ENCODE measurements around the gene LRRN4CL.

DNA sequence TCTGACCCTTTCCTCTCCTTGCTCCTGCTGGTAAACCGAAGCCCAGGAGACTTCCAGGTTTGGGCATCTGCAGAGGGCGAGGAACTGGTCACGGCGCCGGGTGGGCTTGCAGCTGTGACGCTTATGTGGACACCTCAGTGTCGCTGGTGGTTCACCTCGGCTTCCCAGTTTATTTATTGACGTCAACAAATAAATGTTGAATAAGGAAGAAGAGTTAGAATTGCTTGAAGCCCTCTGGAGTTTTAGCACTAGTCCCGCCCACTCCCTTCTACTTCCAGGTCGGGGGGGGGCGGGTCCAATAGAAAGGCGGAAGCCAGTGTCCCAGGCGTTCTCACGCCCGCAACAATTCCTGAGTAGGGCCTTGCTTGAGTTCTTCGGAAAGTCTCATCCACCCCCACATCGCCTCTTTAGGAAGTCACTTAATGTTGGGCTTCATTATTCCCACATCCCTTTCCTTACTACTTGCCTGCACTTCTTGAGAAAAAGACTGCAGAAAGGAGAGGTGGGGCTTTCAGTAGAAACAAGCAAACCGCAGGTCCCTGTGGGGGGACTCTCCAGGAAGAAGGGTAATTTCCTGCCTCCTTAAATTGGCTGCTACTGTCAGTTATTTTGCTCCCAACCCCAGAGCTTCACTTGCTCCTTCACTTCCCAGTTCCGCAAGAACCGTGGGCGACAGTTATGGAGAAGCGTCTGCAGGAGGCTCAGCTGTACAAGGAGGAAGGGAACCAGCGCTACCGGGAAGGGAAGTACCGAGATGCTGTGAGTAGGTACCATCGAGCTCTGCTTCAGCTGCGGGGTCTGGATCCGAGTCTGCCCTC is 39.0 kb upstream of the LRRN4CL start, which contains the start of gene TTC9C:
- TF ChIP-seq CTCF (IDR thresholded peaks at IDR 0.05): no peak
- TF ChIP-seq POLR2A (IDR thresholded peaks at IDR 0.05): peak; percentile 91

Measured in breast epithelium (tissue), 3 donors.